ENCODE data around the gene CAND1. TPM values are rescaled to one million over a fixed set of nuclear protein-coding genes. Genes with fewer than 3 reads are reported as not detected.
A peak's percentile ranks its signal among the peaks of the same experiment; 100 is the strongest.

CAND1 gene
- total RNA-seq, 6 donors from 2014 or later = 39.2 to 96.3 (median 87.5) TPM

GRCh38 chr12:67251012-67251411, 18.1 kb upstream of the CAND1 start:
- Histone ChIP-seq H3K36me3 (no peaks in the 10 kb centered on the region), H3K4me1 (no peaks in the 10 kb centered on the region), H3K27ac (no peak overlapping the region), H3K9me3 (no peaks in the 10 kb centered on the region), H3K4me3 (no peak overlapping the region), H3K27me3 (no peaks in the 10 kb centered on the region)
- WGBS, 2 donors = 76% methylated on average over 3 of the region's 3 CpGs
- TF ChIP-seq CTCF (IDR thresholded peaks at IDR 0.05) = no peak
- no peak for TF ChIP-seq POLR2AphosphoS5 (IDR thresholded peaks at IDR 0.05)
- TF ChIP-seq POLR2A (IDR thresholded peaks at IDR 0.05) = no peak
- TF ChIP-seq EP300 (IDR thresholded peaks at IDR 0.05) = no peak
- no peak for ATAC-seq (ENCODE audit: low FRiP score in 2 of 2)
- no peak for DNase-seq

- 86 to 89% methylated on average over 12 of the region's 12 CpGs for WGBS, 2 donors
These were observed 14.7 kb upstream of the CAND1 start for GRCh38 chr12:67254372-67255026.

GRCh38 chr12:67256649-67257048, 12.5 kb upstream of the CAND1 start:
- 72 to 74% methylated on average over 5 of the region's 5 CpGs for WGBS, 2 donors
- TF ChIP-seq EP300 (IDR thresholded peaks at IDR 0.05) (no peak), POLR2AphosphoS5 (IDR thresholded peaks at IDR 0.05) (no peak), POLR2A (IDR thresholded peaks at IDR 0.05) (no peak), CTCF (IDR thresholded peaks at IDR 0.05) (no peak)

More at GRCh38 chr12:67254372-67255026, 14.7 kb upstream of the CAND1 start:
- Histone ChIP-seq H3K4me3 (no peak overlapping the region), H3K4me1 (no peaks in the 10 kb centered on the region), H3K27me3 (no peaks in the 10 kb centered on the region), H3K9me3 (no peaks in the 10 kb centered on the region), H3K27ac (no peak overlapping the region), H3K36me3 (no peaks in the 10 kb centered on the region)
- ATAC-seq (ENCODE audit: low FRiP score in 2 of 2) (no peak), DNase-seq (no peak)
- TF ChIP-seq CTCF (IDR thresholded peaks at IDR 0.05) (no peak), POLR2A (IDR thresholded peaks at IDR 0.05) (no peak), EP300 (IDR thresholded peaks at IDR 0.05) (no peak), POLR2AphosphoS5 (IDR thresholded peaks at IDR 0.05) (no peak)

GRCh38 chr12:67263471-67263870, 5.7 kb upstream of the CAND1 start:
- Histone ChIP-seq H3K27me3 (no peaks in the 10 kb centered on the region), H3K4me3 (no peak overlapping the region), H3K4me1 (peaks cover 0 to 7% (median 6%) of the 10 kb centered on the region in 4 donors), H3K9me3 (no peaks in the 10 kb centered on the region), H3K36me3 (no peaks in the 10 kb centered on the region), H3K27ac (no peak overlapping the region)
- ATAC-seq (ENCODE audit: low FRiP score in 2 of 2) (no peak), DNase-seq (no peak)
- WGBS, 2 donors = 78% methylated on average over 5 of the region's 5 CpGs
- no peak for TF ChIP-seq POLR2A (IDR thresholded peaks at IDR 0.05)
- no peak for TF ChIP-seq POLR2AphosphoS5 (IDR thresholded peaks at IDR 0.05)
- no peak for TF ChIP-seq CTCF (IDR thresholded peaks at IDR 0.05)
- TF ChIP-seq EP300 (IDR thresholded peaks at IDR 0.05) = no peak

More at GRCh38 chr12:67256649-67257048, 12.5 kb upstream of the CAND1 start:
- no peaks in the 10 kb centered on the region for H3K9me3 ChIP-seq
- no peaks in the 10 kb centered on the region for H3K36me3 ChIP-seq
- H3K27me3 ChIP-seq = no peaks in the 10 kb centered on the region
- no peak overlapping the region for H3K4me3 ChIP-seq
- ATAC-seq (ENCODE audit: low FRiP score in 2 of 2) (peak in 1 of 2 donors; percentile 43), DNase-seq (no peak)
- H3K4me1 ChIP-seq = no peaks in the 10 kb centered on the region
- H3K27ac ChIP-seq = no peak overlapping the region
